CD4-positive, alpha-beta T cell treated with Interleukin-17A for 1 hour (primary cell): ENCODE measurements around the gene SLC39A7.

Experiments
- DNase-seq: peaks from one replicate; pipeline ENCODE4 v3.0.0-alpha.2; 2020

SLC39A7 gene

GRCh38 chr6:33200219-33201146, at the start of gene SLC39A7, which contains the start of gene RXRB:
Gene SLC39A7 (plus strand): TSS chr6:33200867. CDS start chr6:33201246, 379 bp downstream.
Gene RXRB (minus strand): TSS chr6:33200665. CDS start chr6:33200476, 189 bp downstream.
- peak; percentile 99 for DNase-seq

GRCh38 chr6:33151050-33151449, 49.6 kb upstream of the SLC39A7 start:
- DNase-seq = no peak

- DNase-seq = no peak
Measured at GRCh38 chr6:33154349-33154748, 46.3 kb upstream of the SLC39A7 start.

- DNase-seq = no peak
Measured at GRCh38 chr6:33156561-33156960, 44.1 kb upstream of the SLC39A7 start.

- no peak for DNase-seq
Measured at GRCh38 chr6:33156964-33157363, 43.7 kb upstream of the SLC39A7 start.

GRCh38 chr6:33160096-33160495, 40.6 kb upstream of the SLC39A7 start:
- no peak for DNase-seq

GRCh38 chr6:33160728-33161344, 39.8 kb upstream of the SLC39A7 start:
- no peak for DNase-seq

GRCh38 chr6:33161354-33162331, 39.0 kb upstream of the SLC39A7 start:
- DNase-seq = peak; percentile 85

GRCh38 chr6:33163540-33163939, 37.1 kb upstream of the SLC39A7 start:
- DNase-seq = no peak

GRCh38 chr6:33164176-33164575, 36.5 kb upstream of the SLC39A7 start:
- no peak for DNase-seq

- DNase-seq = no peak
Measured at GRCh38 chr6:33164665-33165373, 35.8 kb upstream of the SLC39A7 start.

- no peak for DNase-seq
Measured at GRCh38 chr6:33165581-33166258, 34.9 kb upstream of the SLC39A7 start.

- DNase-seq = no peak
Measured at GRCh38 chr6:33166363-33166762, 34.3 kb upstream of the SLC39A7 start.

GRCh38 chr6:33166811-33167210, 33.9 kb upstream of the SLC39A7 start:
- no peak for DNase-seq

- no peak for DNase-seq
Measured at GRCh38 chr6:33167374-33168283, 33.0 kb upstream of the SLC39A7 start.

- DNase-seq = no peak
Measured at GRCh38 chr6:33168284-33168601, 32.4 kb upstream of the SLC39A7 start.

- no peak for DNase-seq
Measured at GRCh38 chr6:33168639-33169038, 32.0 kb upstream of the SLC39A7 start.

GRCh38 chr6:33169291-33170175, 31.1 kb upstream of the SLC39A7 start:
- no peak for DNase-seq

GRCh38 chr6:33170176-33171015, 30.3 kb upstream of the SLC39A7 start:
- DNase-seq = no peak
